ENCODE results near the gene SNRPA1.

SNRPA1 gene

DNA sequence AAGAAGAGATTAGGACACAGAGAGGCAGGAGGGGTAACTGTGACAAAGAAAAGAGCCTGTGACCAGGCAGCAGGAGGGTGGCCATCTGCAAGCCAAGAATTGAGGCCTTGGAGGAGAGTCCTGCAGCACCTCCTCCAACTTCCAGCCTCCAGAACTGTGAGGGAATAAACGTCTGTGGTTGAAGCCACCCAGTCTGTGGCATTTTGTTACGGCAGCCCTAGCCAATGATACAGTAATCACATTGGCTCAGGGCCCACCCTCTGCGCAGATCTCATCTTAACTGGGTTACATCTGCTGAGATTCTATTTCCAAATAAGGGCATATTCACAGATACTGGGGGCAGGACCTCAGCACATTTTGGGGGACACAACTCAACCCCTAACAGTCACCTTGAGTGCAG lies 29.0 kb downstream of the SNRPA1 start:
- in situ Hi-C loops (cut with MboI; ENCODE audit: low sequenced_read_pairs) = loop anchor here (25.0 kb wide), 3 partner anchors 354 to 929 kb away; partner anchors contain the start of genes ADAMTS17 and LRRK1

DNA sequence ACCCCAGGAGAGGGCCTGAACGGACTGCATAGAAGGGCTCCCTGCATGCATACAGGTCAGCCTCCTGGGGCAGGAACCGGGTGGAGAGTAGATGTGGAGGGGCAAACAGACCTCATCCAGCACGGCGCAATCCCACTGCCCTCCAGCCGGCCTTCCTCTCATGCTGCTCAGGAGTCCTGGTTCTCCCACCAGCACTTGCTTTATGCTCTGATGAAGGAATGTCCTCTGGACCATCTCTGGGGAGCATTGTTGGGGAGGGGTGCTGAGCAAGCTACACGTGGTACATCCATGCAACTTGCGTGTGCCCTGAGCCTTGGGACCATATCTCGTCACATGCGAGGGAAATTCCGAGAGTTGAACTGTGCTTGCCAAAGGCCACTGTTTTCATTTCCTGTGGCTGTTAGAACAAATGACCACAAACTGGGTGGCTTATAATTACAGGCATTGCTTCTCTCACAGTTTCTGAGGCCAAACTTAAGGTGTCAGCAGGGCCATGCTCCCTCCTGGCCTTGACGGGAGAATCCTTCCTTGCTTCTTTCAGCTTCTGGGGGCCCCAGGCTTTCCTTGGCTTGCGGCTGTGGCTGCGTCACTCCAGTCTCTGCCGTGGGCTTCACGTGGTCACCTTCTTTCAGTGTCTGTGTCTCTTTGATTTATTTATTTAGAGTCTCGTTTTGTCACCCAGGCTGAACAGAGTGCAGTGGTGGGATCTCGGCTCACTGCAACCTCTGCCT lies 30.0 kb downstream of the SNRPA1 start:
- in situ Hi-C loops (cut with MboI; ENCODE audit: low sequenced_read_pairs) = loop anchor here (25.0 kb wide), 3 partner anchors 353 to 928 kb away; partner anchors contain the start of genes ADAMTS17 and LRRK1

DNA sequence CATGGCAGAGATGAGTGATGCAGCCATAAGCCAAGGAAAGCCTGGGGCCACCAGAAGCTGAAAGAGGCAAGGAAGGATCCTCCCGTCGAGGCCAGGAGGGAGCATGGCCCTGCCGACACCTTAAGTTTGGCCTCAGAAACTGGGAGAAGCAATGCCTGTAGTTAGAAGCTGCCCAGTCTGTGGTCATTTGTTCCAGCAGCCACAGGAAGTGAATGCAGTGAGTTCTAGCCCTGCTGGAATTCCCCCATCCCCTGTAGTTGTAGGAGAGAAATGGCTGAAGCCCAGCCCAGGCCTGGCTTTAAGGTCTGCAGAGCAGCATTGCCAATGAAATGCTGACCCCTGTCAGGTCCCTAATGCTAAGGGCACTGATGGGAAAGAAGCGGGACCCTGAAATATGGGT lies 31.0 kb downstream of the SNRPA1 start:
- in situ Hi-C loops (cut with MboI; ENCODE audit: low sequenced_read_pairs) = loop anchor here (25.0 kb wide), 3 partner anchors 352 to 927 kb away; partner anchors contain the start of genes ADAMTS17 and LRRK1

DNA sequence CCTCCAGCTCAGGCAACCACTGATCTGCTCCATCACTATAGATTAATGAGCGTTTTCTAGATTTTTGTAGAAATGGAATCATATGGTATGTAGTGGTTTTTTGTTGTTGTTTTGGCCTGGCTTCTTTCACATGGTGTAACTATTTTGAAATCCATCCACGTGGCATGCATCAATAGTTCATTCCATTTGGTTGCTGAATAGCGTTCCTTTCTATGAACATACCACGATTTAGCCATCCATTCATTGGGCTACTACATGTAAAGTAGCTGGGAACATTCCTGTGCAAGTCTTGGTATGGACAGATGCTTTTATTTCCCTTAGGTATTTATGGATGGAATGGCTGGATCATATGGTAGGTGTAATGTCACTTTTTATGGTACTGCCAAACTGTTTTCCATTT lies 32.5 kb downstream of the SNRPA1 start:
- in situ Hi-C loops (cut with MboI; ENCODE audit: low sequenced_read_pairs) = loop anchor here (25.0 kb wide), 3 partner anchors 350 to 925 kb away; partner anchors contain the start of genes ADAMTS17 and LRRK1

DNA sequence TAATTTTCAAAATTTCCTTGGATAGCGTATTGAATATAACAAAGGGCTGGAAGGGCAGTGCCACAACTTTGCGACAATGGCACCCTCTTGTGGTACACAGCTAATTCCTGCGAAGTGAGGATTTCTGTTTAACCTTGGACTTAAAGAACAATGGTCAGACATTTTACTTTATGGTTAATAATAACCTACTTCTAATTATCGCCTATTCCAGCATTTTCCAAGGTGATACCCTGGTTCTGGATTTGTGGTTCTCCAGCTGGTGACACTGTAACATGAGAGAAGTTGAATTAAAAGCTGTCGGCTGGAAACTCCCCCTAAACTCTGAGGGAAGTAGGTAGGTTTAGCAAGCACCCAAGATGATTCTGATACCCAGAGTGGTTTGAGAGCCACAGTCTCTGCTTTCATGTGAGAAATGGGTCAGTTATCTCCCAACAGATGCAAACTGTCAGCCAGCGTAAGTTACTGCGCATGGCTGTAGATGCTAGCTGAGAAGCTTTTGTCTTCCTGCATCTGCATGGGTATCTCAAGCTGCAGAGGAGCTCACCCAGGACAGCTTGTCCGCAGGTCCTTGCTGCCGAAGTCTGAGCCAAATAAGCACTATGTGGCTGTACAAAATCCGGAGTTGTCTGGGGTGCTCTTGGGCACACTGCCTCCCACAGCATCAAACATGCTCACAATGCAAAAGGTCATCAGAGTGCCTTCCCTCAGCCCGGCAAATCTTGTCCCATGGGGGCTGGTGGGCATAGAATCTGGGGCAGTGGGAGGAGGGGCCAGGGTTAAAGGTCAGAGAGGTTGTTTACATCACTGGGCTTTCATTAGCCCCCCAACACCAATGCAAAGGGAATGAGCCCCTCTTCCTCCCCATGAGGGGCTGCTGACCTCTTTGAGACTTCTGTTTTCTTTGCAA lies 36.6 kb downstream of the SNRPA1 start:
- in situ Hi-C loops (cut with MboI; ENCODE audit: low sequenced_read_pairs) = loop anchor here (5.0 to 25.0 kb wide), 5 partner anchors 164 to 921 kb away; partner anchors contain the start of genes ADAMTS17 and LRRK1

DNA sequence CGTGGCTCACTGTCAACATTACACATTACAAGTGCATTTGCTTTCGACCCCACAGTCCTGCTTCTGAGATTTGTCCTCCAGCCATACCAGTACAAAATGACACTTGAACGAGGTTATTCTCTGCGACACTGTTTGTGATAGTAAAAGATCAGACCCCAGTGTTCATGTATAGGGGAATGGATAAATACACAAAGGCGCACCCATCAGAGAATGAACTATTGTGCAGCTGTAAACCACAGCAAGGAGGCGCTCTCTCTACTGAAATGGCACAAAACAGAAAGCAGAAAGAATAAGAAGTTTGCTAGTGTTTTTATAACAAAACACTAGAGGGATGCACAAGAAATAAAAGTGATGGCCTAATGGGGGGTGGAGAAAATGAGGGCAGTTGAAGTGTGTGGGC lies 38.3 kb downstream of the SNRPA1 start:
- in situ Hi-C loops (cut with MboI; ENCODE audit: low sequenced_read_pairs) = loop anchor here (5.0 to 25.0 kb wide), 5 partner anchors 162 to 919 kb away; partner anchors contain the start of genes ADAMTS17 and LRRK1

DNA sequence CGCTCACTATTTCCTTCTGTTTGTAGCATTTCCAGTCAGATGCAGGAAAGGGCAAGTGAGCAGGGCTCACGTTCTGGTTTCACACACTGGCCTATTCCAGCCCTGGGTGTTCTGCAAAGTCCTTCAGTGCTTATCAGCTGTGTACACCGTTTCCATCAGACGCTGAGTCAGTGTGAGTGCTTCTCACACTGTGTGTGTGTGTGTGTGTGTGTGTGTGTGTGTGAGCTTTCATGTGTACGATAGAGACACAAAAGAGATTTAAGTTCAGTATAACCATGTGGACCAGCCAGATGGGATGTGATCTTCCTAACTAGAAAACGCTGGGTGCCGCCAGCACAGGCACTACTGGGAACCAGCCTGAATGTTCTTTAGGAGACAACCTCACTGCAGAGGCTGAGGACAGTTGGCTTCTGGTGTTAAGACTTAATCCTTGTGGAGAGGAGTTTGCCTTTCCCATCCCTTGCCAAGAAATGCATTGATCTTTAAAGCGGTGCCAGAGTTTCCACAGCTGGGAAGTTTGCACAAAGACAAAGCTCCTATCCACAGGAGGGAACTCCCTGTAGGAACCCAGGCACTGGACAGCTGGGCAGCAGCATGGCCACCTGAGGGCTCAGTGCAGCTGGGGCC lies 39.3 kb downstream of the SNRPA1 start:
- in situ Hi-C loops (cut with MboI; ENCODE audit: low sequenced_read_pairs) = loop anchor here (5.0 to 25.0 kb wide), 5 partner anchors 161 to 918 kb away; partner anchors contain the start of genes ADAMTS17 and LRRK1

DNA sequence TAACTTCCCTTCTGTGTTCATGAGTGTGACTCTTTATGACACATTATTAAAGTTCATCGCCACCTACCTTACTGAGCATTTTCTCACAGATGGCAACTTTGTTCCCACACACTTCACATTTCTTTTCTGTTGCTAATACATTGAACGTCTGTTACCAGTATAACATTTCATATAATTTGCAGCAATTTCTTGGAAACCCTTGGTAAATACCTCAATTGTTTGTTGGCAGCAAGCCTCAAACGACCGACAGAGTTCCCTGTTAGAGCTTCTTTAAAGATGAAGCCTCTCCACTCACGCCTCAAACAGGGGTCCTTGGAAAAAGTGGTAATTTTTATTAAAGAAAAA lies 40.0 kb downstream of the SNRPA1 start:
- in situ Hi-C loops (cut with MboI; ENCODE audit: low sequenced_read_pairs) = loop anchor here (5.0 to 25.0 kb wide), 5 partner anchors 160 to 918 kb away; partner anchors contain the start of genes ADAMTS17 and LRRK1

DNA sequence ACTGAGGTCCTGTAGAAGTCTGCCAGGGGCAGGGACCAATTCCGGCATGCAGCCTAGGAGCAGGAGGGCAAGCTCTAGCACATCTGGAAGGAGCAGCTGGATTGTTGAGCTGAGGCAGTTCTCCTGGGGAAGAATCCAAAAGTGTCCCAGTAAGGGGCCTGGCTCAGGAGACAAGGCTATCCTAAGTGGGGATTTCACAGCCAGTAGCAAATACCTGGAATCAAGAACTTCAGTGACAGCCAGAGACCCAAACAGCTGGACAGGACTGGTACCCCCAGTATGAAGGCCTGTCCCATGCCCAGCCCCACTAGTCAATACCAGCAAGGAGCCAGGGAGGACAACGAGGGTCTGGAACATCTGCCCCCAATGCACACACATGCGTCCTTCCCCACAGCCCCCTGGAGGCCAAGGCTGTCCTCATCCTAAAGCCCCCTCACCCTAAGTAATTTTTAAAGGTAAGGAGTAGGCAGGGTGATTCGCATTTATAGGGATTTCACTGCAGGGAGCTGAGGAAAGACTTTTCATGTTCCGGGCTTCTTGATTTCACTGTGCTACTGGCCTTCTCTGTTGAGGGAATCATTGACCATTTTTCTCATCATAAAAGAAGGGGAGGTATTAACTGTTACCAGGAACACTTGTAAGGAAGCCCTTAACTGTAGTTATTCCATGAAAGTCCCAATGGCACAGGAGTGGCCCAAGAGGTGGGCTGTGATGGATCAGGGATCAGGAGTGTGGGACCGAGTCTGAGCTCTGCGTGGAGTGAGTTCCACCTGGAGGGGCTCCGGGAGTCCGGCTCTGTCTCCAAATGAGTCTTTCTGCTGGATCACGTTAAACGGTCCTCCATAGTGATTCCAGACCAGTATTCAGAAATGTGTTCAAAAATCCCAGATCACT lies 40.6 kb downstream of the SNRPA1 start:
- in situ Hi-C loops (cut with MboI; ENCODE audit: low sequenced_read_pairs) = loop anchor here (5.0 to 25.0 kb wide), 5 partner anchors 160 to 917 kb away; partner anchors contain the start of genes ADAMTS17 and LRRK1

DNA sequence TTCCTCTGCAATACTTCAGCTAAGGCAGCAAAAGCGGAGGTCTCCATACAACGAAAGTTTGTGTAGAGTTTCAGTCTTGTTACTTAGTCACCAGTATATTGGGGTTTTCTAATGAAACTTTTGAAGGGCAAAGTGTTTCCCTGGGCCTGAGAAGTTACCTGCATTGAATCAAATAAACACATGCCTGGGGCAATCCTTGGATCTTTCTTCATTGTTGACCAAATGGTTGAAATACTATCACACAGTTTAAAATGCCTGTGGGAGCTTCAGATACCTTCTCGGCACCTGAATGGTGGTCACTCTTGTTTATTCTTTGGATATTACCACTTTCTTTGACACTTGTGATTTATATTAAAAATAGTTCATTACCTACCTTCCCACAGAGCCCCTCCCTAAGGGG lies 42.2 kb downstream of the SNRPA1 start:
- in situ Hi-C loops (cut with MboI; ENCODE audit: low sequenced_read_pairs) = loop anchor here (10.0 to 25.0 kb wide), 4 partner anchors 158 to 916 kb away; partner anchors contain the start of genes ADAMTS17 and LRRK1

DNA sequence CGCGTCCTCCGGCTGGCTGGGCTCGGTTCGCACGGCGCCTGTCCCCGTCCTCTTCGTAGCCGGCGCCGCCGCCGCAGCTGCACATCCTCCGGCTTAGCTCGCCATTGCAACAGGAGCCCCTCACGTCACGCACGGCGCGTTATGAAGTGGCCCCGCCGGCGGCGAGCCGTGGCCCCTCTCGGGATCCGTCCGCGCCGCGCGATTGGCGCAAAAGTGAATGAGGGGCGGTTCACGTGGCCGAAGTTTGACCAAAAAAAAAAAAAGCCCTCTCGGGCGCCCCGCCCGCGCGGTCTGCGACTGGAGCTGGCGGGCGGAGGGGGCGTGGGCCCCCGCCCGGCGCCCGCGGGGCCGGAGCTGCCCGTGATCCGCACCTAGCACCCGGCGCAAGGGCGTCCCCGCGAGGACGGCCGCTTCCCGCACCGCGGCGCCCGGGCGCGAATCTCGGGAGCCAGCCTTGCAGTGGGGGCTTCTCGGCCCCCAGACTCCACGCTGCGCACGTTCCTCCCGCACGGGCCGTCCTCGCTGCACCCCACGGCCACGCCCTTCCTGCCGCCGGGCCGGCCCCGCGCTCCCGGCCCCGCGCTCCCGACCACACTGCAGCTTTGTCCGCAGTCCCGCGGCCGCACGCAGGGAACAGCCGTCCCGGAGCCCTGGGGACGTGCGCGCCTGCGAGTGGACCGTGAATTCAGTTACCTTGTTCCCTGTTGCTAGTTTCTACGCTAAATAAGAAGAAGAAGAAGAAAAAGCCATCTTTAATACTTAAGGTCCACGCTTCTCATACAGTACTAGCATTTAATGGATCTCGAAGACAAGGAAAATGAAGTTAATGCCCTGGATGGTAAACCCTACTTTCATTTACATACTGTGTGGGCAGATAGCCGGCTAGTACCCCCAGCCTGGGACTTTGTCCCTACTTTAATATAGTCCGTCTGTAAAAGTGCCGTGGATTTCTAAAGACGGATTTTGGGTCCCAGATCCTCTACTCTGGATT lies 42.9 kb downstream of the SNRPA1 start, which contains the start of gene CHSY1:
Gene CHSY1 (minus strand): TSS at position 219 of the 991 bp plus-strand sequence. CDS start 592 bp downstream, outside the sequence.
- in situ Hi-C loops (cut with MboI; ENCODE audit: low sequenced_read_pairs) = loop anchor here (10.0 to 25.0 kb wide), 4 partner anchors 157 to 915 kb away; partner anchors contain the start of genes ADAMTS17 and LRRK1

DNA sequence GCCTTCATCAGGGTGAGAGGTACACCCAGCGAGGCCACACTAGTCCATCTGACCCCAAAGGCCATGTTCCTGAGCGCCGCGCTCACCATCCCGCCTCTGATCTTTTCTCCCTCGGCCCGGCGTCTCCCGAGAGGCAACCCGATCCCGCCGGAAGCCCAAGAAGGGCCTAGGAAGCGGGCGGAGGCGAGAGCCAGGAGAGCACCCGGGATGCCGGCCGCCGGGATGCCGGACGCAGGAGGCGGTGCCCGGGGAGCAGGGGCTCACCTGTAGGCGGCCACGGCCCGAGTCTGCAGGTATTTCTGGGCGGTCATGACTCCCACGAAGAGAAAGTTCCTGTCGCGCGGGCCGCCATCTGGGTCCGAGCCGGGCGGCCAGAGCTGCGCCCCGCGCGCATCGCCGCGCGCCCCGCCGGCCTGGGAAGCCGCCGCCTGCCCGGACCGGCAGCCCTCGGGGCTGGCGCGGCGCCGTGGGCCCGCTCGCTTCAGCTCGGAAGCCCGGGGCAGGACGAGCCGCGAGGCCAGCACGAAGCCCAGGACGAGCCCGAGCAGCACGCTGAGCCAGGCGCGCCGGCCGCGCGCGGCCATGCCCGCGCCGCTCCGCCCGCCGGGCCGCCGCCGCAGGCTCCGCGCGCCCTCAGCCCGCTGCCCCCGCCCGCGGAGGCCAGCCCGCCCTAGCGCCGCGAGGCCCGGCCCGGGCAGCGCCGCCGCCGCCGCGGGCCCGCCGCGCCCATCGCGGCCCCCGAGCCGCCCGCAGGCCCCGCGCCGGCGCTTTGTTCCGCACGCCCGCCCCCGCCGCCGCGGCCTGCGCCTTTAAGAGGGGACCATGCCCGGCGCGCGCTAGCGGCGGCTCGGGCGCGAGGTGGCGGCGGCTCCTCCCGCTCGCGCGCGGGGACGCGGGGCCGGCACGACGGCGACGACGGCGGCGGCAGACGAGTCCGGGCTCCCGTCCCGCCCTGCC lies 43.9 kb downstream of the SNRPA1 start:
- in situ Hi-C loops (cut with MboI; ENCODE audit: low sequenced_read_pairs) = loop anchor here (10.0 to 25.0 kb wide), 4 partner anchors 156 to 914 kb away; partner anchors contain the start of genes ADAMTS17 and LRRK1

DNA sequence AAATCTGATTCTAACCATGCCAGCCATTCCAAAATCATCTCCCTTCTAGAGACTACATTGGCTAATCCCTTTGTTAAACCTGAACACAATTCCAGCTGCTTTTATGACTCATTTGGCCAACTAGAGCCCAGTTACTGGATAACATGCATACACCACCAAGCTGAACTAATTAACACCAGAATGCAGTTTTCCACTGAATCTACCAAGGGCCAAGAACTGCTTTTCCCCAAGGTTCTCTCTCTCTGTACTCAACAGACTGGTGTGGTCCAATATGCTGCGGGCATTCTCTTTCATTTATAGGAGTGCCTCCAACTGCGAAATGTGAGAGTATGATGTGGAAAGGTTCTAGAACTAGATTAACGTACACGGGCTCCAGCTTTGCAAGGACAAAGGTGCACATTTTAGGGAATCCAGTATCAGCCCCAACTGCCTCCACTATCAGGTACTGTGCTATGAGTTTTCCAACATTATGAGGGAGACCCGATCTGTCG lies 44.7 kb downstream of the SNRPA1 start:
- in situ Hi-C loops (cut with MboI; ENCODE audit: low sequenced_read_pairs) = loop anchor here (10.0 to 25.0 kb wide), 4 partner anchors 156 to 913 kb away; partner anchors contain the start of genes ADAMTS17 and LRRK1

DNA sequence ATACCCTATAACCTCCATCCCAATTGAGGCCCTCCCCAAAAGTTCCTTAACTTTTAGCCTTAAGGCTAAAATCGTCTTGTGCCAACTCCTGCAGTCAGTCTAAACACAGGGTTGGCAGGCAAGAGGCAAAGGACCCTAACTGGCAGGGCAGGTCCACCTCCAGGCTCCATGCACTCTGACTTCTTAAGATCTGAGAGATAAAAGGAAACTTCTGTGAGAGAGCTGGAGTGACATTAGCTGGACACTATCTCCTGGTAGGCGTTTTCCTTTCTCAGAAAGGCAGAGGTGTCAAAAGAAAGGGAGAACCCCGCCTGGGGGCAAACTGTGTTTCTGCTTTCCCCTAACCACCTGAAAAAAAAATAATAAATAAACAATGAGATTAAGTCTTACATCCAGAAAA lies 46.8 kb downstream of the SNRPA1 start:
- in situ Hi-C loops (cut with MboI; ENCODE audit: low sequenced_read_pairs) = no loop called here

DNA sequence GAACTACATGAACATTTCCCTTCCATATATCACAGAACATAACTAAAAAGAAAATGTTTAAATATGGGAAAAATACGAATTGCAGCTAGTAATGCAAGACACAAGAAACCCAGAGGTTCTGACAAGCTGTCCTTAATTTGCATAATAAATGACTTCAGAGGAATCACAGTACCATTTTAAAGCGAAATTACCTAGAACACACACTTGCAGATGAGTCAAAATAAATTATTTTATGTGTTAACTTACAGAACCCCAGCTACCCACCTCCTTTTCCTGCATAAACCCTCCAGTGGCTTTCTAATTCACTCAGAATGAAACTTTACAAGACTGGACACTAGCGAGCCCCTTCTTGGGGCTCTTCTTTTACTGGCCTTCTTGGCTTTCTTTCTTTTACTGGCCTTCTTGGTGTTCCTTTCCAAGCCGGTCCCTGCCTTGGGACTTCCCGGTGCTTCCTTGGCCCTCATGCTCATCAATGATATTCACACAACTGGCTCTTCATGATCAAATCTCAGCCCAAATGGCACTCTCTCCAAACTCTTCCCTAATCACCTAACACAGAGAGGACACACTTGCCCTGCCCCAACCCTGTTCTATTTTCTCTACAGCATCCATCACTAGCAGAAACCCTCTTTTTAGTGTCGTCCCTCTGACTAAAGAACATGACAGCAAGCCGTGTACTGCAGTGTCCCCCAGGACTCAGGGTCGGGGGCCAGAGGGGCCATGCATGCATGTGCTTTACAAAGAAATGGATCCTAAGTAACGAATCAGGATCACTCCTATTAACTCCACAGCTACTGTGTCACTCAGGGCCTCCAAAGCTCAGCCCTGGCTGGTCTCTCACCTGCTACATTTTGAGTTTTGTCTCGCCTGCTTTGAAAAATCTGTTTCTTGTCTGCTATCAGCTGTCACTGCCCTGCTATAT lies 48.0 kb downstream of the SNRPA1 start:
- in situ Hi-C loops (cut with MboI; ENCODE audit: low sequenced_read_pairs) = no loop called here

DNA sequence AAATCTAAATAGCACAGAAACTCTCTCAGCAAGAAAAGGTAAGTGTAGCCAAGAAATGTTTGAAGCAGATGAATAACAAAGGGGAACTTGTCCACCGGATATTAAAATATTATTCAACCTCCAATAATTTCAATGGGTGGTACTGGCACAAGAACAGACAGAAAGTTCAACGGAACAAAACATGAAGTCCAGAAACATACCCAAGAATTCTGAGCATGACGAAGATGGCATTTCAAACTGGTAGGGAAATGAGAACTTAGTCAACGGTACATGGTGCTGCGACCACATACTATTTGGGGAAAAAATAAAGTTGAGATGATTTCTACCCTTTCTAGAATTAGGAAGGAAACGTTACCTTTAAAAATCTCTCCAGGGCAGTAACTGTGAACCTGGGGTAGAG lies 48.7 kb downstream of the SNRPA1 start:
- in situ Hi-C loops (cut with MboI; ENCODE audit: low sequenced_read_pairs) = no loop called here

All from HL-60/S4 (cell line).